LNCAP (cell line): ENCODE results near the gene ZNF664.

ENCODE experiments used
- TF ChIP-seq, protein P1 (sequence below): fragments of 450-650 bp; IDR thresholded peaks from 2 replicates; pipeline ENCODE4 v1.5.1; 2017; ENCODE audit warnings: mild to moderate bottlenecking

ZNF664 gene

DNA sequence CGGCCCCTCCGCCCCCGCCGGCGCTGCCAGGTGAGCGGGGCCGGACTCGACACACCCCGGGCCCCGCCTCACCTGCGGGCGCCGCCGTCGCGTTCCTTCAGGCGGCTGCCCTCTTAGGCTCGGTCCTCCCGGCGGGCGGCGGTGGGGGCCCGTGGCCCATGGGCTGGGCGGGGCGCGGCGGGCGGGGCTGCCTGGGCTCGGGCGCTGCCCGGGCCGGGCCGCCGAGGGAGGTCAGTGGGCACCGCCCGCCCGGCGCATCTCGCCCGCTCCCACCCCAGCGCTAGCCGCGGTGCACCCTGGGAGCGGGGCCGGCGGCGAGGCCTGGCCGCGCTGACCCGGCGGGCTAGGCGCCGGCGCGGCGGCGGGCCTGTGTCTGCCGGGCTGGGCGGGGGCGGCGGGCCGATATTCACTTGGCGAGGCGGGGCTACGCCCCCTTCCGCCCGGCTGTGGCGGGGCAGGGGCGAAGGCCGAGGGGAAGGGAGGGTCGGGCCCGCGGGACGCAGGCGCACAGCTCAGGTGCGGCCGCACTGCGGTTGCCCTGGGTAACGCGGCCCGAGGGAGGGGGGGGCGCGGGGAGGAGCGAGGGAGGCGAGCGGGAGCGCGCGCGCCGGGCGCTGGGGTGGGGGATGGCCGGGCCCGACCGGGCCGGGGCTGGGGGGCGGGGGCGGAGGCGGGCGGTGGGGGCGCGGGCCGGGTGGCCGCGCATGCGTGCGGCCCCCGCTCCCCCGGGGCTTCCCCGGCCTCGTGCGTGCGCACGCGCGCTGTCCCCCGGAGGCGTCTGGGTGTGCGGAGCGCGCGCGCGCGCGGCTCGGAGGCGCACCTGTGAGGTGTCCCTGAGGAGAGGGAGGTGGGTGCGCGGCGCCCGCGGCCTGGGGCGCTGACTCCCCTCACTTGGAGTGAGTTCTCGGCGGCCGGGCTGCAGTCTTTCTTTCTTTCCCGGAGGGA, at the start of gene ZNF664, which contains the start of gene CCDC92:
TSS of gene ZNF664 (plus strand) at position 759 of the 945 bp plus-strand sequence. CDS start 38,930 bp downstream, outside the sequence.
TSS of gene CCDC92 (minus strand) at position 375 of the 945 bp plus-strand sequence. CDS start 28,526 bp downstream, outside the sequence.
- TF ChIP-seq, protein P1, sequence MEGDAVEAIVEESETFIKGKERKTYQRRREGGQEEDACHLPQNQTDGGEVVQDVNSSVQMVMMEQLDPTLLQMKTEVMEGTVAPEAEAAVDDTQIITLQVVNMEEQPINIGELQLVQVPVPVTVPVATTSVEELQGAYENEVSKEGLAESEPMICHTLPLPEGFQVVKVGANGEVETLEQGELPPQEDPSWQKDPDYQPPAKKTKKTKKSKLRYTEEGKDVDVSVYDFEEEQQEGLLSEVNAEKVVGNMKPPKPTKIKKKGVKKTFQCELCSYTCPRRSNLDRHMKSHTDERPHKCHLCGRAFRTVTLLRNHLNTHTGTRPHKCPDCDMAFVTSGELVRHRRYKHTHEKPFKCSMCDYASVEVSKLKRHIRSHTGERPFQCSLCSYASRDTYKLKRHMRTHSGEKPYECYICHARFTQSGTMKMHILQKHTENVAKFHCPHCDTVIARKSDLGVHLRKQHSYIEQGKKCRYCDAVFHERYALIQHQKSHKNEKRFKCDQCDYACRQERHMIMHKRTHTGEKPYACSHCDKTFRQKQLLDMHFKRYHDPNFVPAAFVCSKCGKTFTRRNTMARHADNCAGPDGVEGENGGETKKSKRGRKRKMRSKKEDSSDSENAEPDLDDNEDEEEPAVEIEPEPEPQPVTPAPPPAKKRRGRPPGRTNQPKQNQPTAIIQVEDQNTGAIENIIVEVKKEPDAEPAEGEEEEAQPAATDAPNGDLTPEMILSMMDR, result peak; percentile 26; the same call in 1 of the 2 replicates

DNA sequence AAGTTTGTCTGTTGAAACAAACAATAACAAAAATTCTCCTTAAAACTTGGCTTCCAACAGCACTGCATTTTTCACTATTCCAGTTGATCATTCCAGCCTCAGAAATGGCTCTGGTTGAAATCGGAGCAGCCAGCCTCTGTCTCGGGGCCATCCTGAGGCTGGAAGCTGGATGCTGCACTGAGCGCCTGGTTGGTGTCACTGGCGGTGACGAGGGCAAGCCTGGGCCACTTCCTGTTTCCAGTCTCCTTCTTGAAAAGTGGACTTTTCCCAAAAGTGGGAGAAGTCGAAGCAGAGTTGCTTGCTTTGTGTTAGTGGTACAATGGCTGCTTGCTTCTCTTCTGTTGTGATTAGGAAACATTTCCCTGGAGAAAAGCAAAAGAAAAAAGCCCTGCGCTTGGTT, 49.1 kb upstream of the ZNF664 start:
- TF ChIP-seq, protein P1, result no peak

DNA sequence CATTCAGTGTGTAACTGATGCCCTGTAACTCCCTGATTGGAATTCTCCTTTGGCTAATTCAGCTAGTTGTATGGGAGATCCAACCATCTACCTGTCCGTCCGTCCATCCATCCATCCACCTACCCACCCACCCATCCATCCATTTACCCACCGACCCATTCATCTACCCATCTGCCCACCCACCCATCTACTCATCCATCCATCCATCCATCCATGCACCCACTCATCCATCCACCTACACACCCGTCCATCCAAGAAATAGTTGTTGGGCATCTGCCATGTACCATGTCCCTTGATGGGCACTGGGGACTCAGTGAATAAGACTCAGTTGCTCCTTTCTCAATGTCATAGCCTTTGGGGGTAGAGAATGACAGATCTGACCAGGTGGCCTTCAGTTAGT, 48.5 kb upstream of the ZNF664 start:
- TF ChIP-seq, protein P1, result no peak

DNA sequence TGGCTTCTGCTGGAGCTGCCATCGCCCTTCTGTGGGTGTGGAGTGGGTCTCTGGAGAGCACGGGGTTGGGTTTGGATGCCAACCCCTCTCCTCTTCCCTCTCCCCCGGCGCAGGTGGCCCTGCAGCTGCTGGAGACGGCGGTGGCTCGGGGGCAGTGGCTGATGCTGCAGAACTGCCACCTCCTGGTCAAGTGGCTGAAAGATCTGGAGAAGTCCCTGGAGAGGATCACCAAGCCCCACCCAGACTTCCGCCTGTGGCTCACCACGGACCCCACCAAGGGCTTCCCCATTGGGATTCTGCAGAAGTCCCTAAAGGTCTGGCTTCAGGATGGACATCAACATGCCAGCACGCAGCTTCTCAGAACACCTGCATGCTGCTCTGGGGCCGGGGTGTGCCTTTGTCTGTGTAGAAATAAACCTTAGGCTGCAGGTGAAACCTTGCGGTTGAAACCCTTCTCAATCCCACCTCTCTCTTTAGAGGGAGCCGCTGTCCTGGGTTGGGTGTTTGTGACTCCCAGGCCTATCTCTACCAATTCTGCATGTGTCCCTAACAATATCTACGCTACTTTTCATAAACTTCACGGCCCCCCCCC, 44.6 kb upstream of the ZNF664 start:
- TF ChIP-seq, protein P1, result no peak

DNA sequence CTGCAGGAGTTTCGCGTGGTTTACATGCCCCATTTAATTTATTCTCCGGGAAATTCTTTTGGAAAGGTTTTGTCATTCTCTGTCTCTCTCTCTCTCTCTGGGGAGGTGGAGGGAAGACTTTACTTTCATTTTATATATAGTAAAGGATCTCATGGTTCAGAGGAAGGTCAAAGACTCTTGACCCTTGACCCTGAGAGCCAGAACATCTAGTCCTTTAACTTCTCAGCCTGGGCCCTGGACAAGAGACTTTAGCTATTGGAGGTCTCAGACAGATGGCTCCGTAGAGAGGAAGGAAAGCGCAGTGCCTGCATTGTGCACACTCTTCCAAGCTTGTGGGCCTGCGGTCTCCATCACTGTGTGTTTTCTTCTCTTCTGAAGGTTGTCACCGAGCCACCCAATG, 44.1 kb upstream of the ZNF664 start:
- TF ChIP-seq, protein P1, result no peak

DNA sequence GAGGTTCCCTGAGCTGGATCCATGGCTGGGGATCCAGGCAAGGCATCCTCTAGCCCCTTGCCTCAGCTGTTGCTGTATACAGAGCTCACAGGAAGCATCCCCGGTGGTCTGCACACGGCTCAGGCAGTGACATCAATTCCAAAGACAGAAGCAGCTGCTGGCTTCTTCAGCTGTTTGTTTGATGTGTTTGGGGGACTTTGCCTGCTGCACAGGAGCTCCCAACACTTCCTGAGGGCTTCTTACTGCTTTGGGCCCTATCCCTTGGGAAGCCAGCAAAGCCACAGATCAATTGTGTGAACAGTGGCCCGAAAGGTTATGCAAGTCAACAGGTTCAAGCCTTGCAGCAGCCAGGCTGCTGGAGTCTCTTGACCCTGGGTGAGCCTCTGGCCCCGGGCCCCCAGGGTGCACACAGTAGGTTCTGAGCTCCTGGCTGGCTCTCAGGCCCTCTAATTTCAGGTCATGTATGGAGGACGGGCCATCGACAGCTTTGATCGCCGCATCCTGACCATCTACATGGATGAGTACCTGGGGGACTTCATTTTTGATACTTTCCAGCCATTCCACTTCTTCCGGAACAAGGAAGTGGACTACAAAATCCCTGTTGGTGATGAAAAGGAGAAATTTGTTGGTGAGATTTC, 43.0 kb upstream of the ZNF664 start:
- TF ChIP-seq, protein P1, result no peak

DNA sequence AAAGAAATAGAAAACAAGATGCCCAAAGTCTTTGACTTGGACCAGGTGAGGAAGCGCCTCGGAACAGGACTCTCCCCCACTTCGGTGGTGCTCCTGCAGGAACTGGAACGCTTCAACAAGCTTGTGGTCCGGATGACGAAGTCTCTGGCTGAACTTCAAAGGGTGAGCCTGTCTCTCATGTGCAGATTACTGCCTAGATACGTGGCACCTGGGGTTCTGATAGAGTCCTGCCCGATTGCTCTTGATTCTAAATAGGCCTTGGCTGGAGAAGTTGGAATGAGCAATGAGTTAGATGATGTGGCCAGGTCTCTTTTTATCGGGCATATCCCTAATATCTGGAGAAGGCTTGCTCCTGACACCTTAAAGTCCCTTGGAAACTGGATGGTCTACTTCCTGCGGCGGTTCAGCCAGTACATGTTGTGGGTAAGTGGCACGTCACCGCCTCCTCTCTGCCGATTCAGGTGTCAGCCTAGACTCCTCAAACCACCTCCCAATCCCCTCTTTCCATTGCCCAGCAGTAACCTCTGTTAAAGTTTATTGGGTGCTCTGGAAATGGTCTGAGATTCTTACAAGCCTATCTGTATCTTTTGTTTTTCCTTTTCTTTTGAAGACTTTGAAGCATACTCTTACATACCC, 41.2 kb upstream of the ZNF664 start:
- TF ChIP-seq, protein P1, result no peak
